K562 treated with DMSO at 1 percent for 12 hours (cell line): ENCODE measurements around the gene PANK4. TPM values are rescaled to one million over a fixed set of nuclear protein-coding genes. Genes with fewer than 3 reads are reported as not detected.

Source experiments
- total RNA-seq: library from RNA; unstranded; fragments of 300-600 nt; gene quantifications from 2 replicates; pipeline ENCODE4 v1.2.3, GENCODE V29; 2022; ENCODE audit not compliant: insufficient read depth

The PANK4 gene
- total RNA-seq, result 31.6 and 41.5 TPM in 2 replicates

DNA sequence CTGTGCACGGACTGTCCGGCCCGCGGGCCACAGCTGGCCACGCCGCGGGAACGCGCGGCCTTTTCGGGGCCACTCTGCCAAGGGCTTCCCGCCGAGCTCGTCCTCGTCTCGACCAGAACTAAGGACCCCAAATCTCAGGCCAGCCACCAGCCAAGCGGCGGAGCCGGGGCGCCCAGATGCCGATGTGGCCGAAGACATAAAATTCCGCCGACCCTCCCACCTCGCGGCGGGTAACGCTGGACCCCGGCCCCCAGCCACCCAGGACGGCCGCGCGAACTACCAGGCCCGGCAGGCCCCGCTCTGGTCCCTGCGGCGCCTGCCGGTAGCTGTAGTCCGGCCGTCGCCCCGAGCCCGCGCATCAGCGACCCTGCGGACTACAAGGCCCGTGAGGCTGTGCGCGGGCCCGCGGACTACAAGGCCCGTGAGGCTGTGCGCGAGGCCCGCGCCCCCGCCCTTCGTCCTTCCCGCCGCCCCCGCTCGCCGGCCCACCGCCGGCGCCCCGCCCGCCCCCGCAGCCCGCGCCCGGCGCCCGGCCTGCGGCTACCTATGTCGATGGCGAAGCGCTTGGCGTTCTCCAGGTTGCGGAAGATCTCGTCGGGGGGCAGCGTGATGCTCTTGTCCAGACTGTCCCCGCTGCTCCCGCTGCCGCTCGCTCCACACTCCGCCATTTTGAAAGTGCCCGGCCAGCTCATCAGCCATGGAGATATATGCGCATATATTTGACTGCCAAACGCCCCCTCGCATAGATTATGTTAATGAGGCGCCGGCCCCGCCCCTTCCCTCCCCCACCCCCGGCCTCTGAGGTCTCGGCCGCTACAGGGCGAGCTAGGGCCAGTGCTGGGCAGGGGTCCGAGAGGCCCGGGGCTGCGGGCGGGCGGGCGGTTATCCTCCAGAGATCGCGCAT lies at the start of gene PANK4:
Gene PANK4 (minus strand): TSS at position 677 of the 904 bp plus-strand sequence. CDS start 9 bp downstream, at position 668.

DNA sequence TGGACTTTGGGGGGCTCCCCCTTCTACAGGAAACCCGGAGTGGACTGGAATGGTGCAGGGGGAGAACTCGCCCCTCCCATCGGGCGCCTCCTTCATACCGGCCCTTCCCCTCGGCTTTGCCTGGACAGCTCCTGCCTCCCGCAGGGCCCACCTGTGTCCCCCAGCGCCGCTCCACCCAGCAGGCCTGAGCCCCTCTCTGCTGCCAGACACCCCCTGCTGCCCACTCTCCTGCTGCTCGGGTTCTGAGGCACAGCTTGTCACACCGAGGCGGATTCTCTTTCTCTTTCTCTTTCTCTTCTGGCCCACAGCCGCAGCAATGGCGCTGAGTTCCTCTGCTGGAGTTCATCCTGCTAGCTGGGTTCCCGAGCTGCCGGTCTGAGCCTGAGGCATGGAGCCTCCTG lies 29.9 kb upstream of the PANK4 start, which contains the start of gene TNFRSF14:
Gene TNFRSF14 (plus strand): TSS at position 95 of the 401 bp plus-strand sequence. CDS start 294 bp downstream, at position 389.

DNA sequence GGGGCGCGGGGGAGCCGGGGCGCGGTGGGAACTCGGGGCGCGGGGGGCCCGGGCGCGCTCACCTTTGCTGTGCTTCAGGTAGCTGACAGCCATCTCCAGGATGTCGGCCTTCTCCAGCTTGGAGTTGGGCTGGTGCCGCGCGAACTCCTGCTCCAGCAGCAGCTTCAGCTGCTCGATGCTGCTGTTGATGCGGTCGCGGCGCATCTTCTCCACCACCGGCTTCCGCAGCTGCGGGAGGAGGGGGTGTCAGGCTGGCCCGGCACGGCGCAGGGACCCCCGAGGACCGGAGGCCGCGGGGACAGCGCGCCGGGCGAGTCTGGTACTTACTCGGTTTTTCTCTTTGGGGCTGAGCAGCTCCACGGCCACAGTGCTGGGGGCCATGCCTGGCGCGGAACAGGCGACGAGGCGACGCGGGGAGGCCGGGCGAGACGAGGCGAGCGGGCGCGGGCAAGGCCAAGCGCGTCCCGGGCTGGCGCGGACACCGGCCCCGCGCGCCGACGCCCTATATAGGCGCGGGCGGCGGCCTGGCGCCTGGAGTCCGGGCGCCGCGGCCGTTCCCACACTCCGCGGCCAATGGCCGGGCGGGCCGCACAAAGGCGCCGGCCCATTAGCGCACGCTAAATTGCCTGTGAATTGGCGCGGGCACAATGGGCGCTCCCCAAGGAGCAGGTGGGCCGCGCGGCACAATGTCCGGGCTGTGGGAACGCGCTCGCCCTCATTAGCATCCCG lies 3.6 kb upstream of the PANK4 start, which contains the start of gene HES5:
Gene HES5 (minus strand): TSS at position 480 of the 729 bp plus-strand sequence. CDS start 99 bp downstream, at position 381.

DNA sequence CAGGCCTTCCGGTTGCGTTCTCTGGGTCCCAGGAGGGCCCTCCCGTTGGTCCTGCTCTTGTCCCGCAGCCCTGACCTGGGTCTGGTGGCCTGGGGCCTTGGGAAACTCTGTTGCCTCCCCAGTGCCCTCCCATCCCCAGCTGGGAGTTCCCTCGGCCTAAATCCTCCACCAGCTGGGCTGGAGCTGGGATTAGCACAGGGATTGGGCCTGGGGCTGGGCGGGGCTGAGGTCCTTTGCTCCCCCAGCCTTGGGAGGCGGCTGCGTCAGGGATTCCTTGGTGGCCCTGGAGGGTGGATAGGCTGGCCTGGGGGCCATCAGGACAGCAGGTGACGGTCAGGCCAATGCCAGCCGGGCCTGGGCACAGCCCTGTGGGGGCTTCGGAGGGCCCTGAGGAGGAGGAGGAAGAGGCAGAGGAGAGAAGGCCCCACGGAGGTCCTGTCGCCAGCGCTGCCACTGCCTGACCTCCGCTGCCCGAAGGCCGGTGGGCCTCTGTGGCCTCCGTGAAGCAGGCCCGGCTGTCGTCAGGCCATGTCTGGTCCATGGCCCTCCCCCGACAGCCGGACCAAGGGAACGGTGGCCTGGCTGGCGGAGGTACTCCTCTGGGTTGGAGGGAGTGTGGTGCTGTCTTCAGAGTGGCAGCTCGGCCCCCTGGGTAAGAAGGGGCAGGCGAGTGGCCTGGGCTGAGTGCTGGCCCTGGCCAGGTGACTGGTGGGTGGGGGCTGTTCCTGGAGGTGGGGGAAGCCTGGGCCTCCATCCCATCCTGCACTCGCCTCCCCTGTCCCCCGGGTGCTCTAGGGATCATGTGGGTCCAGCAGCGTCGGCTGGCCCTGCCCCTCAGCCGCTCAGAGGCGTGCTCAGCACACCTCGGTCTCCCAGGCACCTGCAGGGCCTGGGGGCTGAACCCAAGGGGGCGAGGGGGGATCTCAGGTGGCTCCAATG lies 50.1 kb downstream of the PANK4 start, which contains the start of gene PLCH2:
Gene PLCH2 (plus strand): TSS at position 229 of the 939 bp plus-strand sequence. CDS start 300 bp downstream, at position 529.

Other genes with a start within 250 kb of the PANK4 start
- 1.6 and 2.1 TPM in 2 replicates for gene MORN1, start 135.0 kb downstream of the PANK4 start, total RNA-seq
- gene RER1, start 134.8 kb downstream of the PANK4 start, total RNA-seq, result 75.6 and 112 TPM in 2 replicates
- 8.8 and 12.7 TPM in 2 replicates for gene PEX10, start 114.0 kb downstream of the PANK4 start, total RNA-seq
- not detected in 2 replicates for gene PLCH2, start 50.3 kb downstream of the PANK4 start, total RNA-seq
- not detected in 2 replicates for gene HES5, start 3.7 kb upstream of the PANK4 start, total RNA-seq
- 6.3 and 9.2 TPM in 2 replicates for gene TNFRSF14, start 29.8 kb upstream of the PANK4 start, total RNA-seq
- 12.8 and 16.2 TPM in 2 replicates for gene PRXL2B, start 60.2 kb upstream of the PANK4 start, total RNA-seq
- 0.43 TPM in 1 of 2 replicates, not detected in the other for gene MMEL1, start 106.4 kb upstream of the PANK4 start, total RNA-seq